Stimulated activated CD4-positive, alpha-beta T cell treated with anti-CD3 and anti-CD28 coated beads, TNF-alpha, amount 100 ng/mL, for 1 hour (primary cell): Measurements from ENCODE around the gene GRK1.

ENCODE experiments used
- DNase-seq, 3 donors: peaks; one replicate each; pipeline ENCODE4 v3.0.0-alpha.2; 2020; ENCODE audit warnings: low read depth in 3 of 3, low spot score in 1 of 3

GRK1 gene

DNA sequence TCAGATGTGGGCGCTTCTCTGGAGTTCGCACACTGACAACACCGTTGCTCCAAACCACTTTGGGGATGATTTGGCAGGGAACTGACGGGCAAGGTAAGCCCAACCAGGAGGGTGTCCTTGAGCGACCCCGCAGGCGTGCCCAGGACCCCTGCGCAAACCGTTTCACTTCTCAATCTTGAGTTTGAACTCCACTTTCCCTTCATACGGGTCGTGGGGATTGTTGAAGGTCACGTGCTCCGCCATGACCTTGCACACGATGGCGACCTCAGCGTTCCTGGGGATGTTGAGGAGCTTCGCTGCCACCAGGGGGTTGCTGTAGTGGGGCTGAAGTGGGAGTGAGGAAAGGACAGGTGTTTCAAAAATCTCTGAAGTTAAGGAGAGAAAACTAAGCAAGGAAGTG is 17.8 kb upstream of the GRK1 start:
- DNase-seq = no peak

DNA sequence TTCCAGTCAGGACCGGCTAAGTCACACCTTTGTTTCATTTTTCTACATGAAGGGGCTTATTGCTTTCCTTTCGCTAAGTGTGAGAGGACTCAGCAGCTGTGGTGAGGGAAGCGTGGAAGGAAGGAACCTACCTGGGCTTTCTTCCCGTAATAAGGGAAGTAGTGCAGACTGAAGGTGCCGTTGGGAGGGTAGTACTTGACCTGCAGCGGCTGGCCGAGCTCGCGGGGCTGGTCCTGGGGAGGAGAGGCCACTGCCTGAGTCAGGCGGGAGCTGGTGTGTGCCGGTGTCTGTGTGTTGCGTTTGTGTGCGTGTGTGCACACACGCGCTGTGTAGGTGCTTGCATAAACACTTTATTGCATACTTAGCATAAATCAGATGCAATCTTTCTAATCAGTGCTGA is 16.7 kb upstream of the GRK1 start:
- DNase-seq = no peak

DNA sequence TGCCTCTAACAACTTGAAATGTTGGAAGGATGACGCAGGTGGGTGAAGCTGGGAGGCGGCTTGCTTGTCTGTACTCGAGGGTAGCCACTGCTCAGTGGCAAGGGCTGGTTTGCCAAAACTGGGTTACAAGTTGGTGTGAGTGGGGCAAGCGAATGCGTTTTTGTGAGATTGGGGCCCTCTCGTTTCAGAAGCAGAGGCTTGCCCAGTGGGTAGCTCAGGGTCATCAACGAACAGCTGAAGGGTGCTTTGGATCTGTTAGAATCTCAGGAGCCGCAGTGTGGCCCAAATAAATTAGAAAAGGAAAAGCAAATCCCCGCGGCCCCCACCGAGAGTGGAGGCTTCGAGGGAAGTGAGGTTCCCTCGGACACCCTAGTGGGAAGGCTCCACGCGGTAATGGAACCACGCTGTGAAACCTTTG is 16.3 kb upstream of the GRK1 start:
- no peak for DNase-seq

DNA sequence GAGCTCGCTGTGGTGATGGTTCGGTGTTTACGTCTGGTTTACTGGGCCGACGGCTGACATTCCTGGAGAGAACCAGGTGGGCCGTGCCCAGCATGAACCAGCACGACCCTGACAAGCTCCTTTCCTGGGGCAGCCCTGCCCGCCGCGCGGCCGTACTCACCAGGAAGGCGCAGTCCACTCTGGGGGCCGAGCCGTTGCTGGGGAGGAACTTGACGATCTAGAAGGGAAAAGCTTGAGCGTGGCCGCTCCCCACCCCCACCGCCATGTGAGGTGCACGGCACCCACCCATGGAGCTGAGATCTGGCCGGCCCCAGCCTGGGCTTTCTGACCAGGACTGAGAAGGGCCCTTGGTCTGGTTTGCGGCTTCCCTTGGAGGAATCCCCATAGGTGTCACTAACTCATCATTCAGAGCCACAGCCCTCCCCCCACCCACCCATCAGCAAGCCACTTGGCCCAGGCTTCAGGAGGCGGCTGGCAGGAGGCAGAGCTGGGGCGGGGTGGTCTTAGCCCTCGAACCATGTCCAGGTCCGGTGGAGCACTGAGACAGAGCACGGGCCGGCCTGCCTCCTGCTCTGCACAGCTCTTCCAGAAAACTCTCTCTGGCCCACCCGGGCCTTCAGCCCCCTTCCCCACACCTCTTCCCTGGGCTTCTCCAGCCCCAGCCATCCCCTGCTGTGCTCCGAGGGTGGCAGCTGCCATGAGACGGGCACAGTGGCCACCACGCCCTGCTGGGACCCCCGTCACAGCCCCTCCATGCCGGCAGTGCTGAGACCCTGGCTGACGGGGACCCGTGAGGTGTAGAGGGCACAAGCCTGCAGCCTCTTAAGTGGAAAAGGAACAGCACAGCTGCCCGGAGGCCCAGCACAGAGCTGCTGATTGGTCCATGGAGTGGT is 15.3 kb upstream of the GRK1 start:
- DNase-seq = no peak

DNA sequence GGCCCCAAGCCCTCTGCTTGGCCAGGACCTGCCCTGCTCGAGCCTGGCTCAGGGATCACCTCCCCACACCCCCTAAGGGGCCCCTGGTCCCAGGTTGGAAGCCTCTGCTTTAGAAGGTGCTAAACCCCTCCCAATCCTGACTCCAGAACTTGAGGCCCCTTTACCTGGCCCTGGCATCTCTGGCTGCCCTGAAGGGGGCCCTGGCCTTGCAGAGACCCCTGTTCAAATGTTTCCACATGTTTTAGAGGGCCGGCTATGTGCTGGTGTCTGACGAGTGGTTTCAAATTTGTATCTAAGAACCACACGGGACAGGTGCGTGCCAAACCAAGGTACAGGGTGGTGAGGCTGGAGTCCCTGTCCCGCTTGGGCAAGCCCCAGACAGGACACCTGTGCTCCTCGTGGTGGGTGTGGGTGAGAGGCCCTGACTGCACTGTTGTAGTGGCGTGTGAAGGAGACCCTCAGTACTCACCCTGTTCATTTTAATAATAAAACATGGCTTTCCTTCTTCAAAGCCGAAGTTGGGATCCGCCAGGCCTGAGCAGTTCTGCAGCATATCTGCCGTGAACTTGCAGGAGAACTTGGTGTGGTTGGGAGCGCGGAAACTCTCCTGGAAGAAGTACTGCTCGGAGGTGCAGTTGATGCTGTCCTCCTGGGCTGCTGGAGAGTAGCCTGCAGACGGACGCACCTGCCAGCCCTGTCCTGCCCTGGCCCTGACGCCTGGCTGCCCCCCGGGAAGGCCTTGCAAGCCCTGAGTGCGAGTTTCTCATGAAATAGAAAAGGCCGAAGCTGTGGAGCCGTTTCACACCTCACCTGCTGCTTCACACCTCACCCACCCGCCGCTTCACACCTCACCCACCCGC is 14.4 kb upstream of the GRK1 start:
- no peak for DNase-seq

DNA sequence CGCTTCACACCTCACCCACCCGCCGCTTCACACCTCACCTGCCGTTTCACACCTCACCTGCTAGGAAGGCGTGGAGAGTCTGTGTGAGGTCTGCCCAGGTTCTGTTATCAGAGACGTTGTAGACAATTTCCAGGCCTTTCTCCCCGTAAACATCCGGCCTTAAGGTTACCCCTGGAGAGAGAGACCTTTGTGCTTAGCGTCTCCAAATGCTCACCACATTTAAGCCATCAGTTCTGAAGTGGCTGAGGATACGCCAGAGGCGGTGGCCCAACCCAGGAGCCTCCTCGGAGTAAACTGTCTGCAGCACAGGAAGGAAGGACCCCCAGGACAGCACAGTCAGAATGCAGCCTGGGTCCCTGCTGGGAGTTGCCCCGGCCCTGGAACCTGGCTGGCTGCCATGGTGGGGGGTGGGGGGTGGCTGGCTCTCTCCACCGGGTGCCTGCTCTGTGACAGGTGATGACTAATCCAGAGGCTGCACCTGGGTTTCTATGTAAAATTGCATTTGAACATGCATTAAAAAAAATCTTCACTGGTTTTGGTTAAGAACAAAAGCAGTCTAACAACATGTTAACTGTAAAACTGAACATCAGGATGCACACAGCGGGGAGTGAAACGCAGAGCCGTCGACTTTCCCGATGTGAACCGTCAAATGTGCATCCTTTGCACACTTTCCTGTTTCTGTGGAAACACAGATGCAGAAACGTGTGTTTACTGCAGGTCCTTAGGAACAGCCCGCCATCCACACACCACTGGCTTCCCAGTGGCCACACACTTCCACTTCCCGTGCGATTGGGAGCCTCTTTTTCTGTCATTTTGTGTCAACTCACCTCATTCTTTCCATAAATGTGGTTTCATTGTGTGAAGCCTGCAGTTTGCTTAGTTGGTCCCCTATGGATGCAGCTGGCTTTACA is 13.5 kb upstream of the GRK1 start:
- DNase-seq = no peak

DNA sequence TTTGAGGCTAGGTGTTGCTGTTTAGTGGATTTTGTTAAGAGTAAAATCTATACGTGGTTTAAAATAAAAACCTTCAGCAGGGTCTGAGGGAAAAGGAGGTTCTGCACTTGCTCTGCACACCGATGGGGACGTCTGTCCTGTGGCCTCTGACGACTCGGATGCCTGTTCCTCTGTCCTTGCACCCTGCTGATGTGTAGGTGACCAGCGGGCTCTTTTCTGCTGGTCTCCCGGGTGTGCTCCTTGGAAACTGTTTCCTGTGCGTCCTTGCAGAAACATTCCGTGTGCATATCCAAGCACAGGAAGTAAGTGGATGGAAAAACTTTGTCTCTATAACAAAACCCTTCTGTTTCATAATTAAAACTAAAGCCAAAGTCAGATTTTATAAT is 12.9 kb upstream of the GRK1 start:
- DNase-seq = no peak

DNA sequence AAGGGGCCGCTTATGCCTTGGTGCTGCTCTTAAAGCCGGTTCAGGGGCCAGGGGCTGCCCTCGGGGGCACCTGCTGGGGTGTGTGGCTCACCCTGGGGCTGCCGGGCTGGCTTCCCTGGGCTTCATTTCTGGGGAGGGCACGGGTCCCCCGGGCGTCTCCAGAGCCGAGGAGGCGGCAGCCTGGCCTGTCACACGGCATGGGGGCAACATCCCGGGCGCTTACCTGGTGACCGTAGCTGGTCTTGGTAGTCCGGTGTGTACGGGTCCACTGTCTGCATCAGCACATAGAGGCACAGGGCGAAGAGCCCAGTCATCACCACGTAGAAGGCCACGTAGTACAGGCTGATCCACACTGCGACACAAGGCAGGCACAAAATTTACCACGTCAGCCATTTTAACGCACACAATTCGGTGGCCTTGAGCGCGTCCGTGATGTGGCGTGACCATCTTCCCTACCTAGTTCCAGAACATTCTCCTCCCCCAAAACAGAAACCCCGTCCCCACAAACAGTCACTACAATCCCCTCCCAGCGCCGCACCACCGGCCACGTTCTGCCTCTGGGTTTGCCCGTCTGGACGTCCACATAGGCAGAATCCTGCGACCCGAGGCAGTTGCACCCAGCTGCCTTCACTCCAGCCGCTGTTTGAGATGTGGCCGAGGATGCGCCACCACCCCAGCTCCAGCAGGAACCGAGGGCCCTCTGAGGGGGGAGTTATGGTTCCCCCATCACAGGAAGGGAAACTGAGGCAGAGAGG is 12.3 kb upstream of the GRK1 start:
- DNase-seq = no peak

DNA sequence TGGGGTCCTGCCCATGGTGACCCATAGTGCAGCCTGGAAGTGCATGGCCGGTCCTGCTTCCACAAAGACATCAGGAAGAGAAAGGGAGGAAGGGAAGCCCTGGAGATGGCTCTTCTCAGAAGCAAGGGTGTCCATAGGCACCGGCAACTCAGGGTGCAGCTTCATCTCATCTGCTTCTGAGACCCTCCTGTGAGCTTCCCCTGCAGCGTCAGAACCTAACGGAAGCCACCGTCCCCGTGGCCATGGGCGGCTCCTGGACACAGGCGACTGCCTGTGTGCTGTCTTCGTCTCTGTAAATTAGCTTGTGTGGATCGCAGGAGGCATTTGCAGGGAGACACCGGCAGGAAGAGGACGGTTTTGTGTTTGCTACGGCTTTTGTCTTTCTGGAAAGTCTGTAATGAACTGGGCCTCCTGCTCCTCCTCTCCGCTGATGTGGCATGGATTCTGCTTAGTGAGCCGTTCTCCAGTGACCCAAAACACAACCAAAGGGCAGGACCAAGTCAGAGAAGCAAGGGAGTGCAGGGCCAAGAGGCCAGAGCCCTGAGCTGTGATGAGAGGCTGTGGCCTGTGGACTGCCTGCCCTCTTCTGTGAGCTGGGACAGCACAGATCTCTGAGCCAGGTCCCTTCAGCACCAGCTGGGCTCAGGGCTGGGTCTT is 11.5 kb upstream of the GRK1 start:
- DNase-seq = no peak

DNA sequence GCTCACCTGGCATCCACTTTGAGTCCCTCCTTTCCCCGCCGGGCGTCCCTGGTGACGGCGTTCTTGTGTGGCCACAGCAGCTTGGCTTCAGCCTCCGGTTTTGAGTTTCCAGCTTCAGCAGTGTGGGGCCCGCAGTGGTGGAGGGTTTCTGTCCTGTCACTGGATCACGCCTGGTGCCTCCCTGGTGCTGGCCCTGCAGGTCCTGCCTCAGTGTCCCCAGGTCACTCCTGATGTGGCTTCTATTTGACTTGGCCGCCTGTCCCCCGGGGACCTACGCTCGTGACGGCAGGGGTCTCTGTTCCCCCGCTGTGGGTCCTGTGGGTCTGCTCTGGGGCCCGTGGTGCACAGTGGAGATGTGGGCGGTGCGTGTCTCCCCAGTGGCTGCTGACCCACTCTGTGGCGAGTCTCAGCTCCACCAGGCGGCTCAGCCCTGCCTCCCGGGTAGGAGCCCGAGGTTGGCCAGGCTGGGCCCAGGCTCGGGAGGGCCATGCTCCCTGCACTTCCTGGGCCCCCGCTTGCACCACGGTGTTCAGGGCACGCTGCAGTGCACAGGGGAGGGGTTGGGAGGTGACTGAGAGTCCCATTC is 10.9 kb upstream of the GRK1 start:
- DNase-seq = no peak

DNA sequence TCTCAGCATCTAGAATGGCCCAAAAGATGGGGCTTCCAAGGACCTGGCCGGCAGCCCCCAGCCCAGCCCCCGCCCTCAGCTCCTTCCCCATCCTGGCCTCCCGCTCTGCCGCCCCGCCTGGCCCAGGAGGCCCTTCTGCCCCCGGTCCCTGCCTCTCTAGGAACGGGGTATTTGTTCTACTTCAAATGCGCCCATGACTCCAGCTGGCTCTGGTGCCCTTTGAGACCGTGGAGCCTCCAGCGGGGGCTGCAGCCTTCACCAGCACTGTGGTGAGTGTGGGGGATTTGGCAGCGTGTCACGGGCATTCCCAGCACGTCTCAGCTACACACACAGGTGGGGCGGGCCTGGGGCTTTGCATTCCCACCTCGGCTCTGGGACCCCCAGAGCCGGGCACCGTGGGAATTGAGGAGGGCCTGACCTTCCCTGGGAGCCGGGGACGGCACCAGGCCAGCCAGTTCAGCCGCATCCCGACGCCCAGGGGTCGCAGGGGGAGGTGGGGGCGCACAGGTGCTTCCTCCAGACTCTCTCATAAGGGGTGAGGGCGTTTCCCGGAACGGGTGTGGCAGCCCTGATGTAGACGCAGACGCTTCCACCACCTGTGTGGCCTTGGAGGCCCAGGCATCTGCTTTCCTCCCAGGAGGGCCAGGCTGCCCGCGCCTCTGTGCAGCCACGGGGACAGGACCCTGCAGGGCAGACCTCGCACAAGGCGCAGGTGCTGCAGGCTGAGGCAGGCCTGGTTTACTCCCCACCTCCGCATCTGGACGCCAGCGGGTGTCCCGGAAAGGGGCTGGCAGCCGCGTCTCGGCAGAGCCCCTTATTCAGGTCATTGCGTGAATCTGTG is 10.0 kb upstream of the GRK1 start:
- no peak for DNase-seq

DNA sequence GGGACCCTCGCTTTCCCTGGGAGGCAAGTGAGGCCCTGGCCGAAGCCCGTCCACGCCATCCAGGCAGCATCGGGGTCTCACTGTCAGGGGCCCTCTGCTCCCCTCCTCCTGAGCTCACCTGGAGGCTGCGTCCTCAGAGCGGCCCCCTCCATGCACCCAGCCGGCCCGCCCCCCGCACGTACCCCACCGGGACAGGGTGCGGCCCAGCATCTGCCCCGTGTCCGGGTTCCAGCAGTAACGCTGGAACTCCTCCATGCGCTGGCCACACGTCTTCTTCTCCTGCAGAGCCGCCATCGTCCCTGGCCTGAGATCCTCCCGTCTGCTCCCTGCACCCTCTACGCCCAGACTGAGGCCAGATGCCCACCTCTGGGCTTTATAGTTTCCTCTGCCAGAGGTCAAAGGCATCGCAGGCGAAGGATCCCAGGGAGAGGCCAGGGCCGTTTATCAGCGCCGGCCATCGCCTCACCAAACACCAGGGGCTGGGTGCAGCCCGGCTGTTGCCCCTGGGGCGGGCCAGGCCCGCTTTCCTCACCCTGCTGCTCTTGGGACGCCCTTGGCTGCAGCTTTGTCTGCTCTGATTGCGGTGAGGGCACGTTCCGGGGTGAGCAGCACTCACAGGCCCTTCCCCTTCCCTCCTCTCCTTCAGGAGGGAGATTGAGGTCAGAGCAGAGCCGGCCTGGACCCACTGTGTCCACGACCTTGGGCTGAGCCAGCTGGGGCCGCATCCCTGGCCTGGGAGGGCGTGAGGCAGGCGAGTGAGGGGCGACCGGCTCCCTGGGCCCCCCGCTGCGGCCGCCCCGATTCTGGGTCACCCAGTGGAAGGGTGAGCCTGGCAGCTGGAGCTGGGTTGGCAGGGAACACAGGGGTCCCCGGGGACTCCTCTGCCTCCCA is 8.9 kb upstream of the GRK1 start, which contains the start of gene ATP4B:
Gene ATP4B, minus strand, starts transcription at position 348 of the 891 bp plus-strand sequence. Its CDS starts 54 bp downstream, at position 294.
- DNase-seq = no peak

DNA sequence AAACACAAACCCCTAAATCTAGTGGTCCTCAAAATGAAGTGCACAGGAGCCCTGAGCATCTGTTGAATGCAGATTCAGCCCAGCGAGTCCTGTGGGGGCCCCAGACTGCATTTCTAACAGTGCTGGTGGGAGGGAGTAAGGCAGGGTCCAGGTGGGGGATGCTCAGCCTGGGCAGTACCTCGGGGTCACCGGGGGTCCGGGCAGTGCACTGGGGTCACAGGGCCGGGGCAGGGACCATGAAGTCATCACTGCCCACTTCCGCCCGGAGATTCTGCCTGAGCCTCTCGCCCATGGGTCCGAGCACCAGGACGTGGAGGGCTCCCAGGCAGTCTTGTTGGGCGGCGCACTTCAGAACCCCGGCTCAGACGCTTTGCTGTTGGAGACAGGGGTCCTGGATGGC is 8.2 kb upstream of the GRK1 start:
- no peak for DNase-seq

DNA sequence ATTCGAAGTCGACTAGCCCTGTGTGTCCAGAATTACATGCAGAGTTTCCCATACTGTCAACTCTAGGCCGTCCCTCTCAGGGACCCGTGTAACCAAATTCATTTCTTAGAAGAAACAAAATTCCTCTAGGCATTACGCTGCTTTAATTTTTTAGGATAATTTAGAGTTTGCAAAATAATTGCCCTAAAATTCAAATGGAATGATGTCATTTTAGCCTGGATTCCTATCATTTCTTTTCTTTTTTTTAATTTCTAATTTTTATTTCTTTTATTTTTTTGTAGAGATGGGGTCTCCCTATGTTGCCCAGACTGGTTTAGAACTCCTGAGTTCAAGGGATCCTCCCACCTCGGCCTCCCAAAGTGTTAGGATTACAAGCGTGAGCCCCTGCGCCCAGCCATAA is 7.7 kb upstream of the GRK1 start:
- DNase-seq = no peak

DNA sequence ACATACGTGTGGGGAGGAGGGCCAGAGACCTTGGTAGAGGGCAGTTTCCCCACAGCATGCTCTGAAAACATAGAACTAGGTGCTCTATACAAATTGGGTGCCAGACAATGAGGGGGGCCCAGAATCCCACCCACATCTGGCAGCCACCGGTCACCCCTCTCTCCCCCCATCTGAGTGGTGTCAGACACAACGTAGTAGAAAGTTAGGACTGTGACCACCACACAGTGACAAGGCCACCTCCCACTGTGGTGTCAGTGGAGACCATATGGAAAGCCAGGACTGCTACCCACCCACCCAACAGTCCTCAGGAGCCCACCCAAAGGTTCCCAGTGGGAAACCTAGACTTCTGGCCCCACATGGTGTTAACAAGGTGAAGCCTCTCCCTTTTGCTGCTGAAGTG is 7.0 kb upstream of the GRK1 start:
- DNase-seq = no peak

DNA sequence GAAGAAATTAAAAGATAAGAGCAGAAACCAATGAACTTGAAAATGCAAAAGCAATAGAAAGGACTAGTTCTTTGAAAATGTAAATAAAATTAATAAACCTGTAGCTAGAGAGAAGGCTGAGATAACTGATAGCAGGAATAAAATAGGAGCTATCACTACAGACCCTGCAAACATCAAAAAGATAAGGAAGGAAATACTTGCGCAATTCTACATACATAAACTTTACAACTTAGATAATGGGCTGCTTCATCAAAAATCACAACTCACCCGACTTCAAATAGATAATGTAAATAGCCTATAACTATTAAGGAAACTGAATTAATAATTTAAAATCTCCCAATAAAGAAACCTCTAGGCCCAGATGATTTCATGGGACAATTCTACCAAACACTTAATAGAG is 5.5 kb upstream of the GRK1 start:
- no peak for DNase-seq

DNA sequence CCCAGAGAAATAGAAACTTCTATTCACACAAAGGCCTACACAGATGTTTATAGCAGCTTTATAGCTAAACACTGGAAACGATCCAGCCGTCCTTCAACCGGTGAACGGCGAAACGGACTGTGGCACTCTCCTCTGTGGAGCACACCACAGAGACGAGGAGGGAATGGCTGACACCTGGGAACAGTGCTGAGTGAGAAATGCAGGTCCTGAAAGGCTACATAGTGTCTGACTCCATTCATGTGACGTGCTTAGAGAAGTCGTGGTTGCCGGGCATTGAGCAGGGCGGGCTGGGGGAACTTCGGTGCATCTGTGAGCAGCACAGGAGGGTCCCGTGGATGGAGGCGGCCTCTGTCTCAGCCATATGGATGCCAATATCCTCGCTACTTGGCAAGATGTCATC is 3.1 kb upstream of the GRK1 start:
- no peak for DNase-seq
